Activated T-cell treated with anti-CD3 and anti-CD28 coated beads, Interleukin-2, amount 50 U/mL, for 48 hours (primary cell): Measurements from ENCODE around the gene EVI5.
A peak's percentile ranks its signal among the peaks of the same experiment; 100 is the strongest.
"Not testable (repeated sequence)": the region's sequence is repeated elsewhere in the genome, so short reads cannot be mapped to it uniquely, and the experiment has no call there.

Experiments used
- DNase-seq, 2 experiments: peaks; one replicate each; pipeline ENCODE4 v3.0.0-alpha.2; 2020

Gene EVI5

DNA sequence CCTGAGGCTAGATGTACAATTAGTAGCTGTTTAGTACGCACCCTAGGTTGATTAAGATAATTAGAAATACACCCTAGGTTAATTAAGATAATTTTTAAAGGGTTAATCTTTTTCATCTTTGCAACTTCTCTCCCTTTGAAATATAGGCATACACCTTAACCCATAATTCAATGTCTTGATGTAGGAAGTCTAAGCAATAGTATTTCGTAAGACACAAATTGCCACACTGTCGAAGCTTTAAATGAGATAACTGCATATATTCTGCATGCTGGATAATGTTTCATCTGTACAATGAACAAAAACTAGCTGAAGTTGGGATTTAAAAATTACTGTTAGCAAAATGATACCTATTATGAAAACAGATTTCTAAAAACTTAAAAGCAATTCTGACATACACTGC is 122.9 kb downstream of the EVI5 start:
- no peak for DNase-seq

GRCh38 chr1:92657701-92658100 is 127.2 kb downstream of the EVI5 start:
- no peak for DNase-seq

GRCh38 chr1:92655197-92655801 is 129.6 kb downstream of the EVI5 start:
- no peak for DNase-seq

DNA sequence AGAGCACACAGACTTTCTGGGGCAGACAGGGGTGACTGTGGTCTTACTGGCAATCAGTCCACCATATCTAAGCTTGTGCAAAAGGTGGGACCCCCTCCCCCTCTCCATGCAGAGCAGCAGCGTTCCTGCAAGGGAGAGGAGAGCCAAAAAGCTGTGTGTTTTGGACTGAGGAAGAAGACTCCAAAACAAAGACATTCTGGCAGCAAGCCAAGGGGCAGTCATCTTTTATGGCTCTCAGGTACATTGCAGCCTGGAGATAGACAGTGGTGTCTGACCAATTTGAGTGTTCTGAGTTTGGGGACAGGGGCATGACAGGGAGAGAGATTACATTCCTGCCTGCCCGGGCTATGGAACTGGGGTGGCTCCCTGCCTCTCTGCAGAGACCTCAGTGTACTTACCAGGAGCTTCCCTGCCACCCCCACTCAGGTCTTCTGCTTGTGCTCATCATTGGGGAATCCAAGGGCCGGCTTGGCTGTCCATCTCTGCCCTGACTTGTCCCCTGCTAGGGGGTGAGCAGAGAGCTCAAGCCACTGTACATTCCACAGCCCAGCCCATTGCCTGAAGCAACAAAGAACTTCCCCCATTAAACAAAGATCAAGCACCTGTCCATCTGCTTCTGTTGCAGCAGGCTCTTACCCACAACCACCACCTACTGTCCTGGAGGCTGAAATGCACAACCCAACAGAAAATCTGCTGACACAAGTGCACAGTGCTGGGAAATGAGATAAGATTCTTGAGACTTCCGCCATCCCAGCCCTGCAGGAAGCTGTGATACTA is 131.1 kb downstream of the EVI5 start:
- no peak for DNase-seq

- DNase-seq = not testable (repeated sequence)
Observed at GRCh38 chr1:92640686-92641085, 144.2 kb downstream of the EVI5 start.

- no peak for DNase-seq
Observed at GRCh38 chr1:92638498-92638897, 146.4 kb downstream of the EVI5 start.

DNA sequence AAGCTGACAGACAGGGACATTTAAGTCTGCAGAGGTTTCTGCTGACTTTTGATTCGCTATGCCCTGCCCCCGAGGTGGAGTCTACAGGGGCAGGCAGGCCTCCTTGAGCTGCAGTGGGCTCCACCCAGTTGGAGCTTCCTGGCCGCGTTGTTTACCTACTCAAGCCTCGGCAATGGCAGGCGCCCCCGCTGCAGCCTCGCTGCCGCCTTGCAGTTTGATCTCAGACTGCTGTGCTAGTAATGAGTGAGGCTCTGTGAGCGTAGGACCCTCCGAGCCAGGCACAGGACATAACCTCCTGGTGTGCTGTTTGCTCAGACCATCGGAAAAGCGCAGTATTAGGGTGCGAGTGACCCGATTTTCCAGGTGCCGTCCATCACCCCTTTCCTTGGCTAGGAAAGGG is 149.7 kb downstream of the EVI5 start:
- not testable (repeated sequence) for DNase-seq

GRCh38 chr1:92623187-92623778 is 161.6 kb downstream of the EVI5 start:
- DNase-seq = no peak

GRCh38 chr1:92619466-92620189 is 165.3 kb downstream of the EVI5 start:
- peak in 1 of 2 experiments; percentile 37 for DNase-seq

- DNase-seq = no peak
Observed at GRCh38 chr1:92601044-92601443, 183.9 kb downstream of the EVI5 start.

DNA sequence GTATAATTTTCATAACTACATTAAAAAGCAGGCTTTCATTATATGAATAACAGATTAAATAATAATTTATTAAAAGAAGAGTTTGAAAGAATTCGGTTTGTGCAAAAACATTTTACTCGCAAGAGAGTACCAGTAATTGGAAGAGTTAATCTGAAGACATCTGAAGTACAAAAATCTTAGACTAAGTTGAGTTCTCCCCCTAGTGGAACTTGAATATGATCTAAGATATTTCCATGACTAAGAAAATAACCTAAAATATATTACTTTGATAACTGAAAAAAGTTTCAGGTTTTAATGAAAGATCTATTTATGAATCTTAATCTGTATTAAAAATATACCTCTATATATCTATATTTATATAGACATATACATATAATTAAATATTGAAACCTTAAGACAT is 185.7 kb downstream of the EVI5 start:
- DNase-seq = no peak

- DNase-seq = not testable (repeated sequence)
Observed at GRCh38 chr1:92589361-92589760, 195.5 kb downstream of the EVI5 start.

- no peak for DNase-seq
Observed at GRCh38 chr1:92587445-92587844, 197.5 kb downstream of the EVI5 start.

DNA sequence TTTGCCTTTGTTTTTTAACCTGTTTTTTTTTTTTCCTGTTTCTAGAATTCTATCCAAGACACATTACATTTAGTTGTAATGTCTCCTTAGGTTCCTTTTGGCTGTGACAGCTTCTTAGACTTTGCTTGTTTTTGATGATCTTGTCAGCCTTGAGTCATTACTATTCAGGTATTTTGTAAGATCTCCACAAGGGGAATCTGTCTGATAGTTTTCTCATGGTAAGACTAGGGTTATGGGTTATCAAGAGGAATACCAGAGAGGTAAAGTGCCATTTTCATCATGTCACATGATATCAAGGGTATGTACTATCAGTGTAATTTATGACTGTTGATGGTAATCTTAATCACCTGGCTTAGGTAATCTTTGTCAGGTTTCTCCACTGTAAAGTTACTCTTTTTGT is 199.1 kb downstream of the EVI5 start:
- no peak for DNase-seq

GRCh38 chr1:92584810-92585209 is 200.1 kb downstream of the EVI5 start:
- DNase-seq = peak; percentile 44 to 48

GRCh38 chr1:92583821-92584760 is 200.8 kb downstream of the EVI5 start:
- no peak for DNase-seq

DNA sequence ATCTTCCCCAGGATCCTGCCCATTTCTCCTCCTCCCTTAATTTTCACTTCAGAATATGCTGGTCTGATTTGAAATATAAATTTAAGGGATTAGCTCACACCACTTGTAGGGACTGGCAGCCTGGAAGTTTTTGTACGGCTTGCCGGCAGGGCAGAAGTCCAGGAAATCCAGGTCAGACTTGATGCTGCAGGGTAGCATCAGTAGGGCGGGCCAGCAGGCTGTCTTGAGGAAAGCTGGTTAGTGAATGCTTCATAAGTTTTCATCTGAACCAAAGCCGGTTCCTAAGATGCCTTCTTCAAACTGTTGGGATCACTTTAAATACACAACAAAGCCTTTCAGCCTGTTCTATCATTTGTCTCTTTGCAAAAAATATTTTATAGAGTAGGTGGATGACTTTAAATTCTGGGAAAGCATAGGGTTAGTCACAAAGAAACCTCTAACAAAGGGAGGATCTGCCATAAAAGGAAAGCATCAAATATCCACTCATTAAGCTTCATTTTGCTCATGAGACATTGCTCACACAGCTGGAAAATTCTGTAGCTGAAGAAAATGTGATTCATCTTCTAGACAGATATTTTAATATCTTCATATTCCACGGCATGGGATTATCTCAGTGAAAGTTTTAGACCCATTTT is 207.5 kb downstream of the EVI5 start:
- peak; percentile 56 to 60 for DNase-seq

DNA sequence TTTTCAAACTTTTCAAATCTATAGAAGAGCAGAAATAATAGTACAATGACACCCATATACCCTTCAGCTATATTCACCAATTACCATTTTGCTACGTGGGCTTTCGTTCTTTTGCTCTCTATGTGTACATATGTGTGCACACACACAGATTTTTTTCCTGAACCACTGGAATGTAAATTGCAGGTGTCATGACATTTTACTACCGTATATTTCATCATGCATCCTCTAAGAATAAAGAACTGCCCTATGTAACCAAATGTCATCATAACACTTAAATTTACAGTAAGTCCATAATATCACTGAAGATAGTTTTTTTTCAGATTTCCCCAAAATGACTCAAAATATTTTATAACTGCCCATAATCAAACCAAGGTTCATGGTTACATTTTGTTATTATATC is 209.8 kb downstream of the EVI5 start:
- DNase-seq = no peak

DNA sequence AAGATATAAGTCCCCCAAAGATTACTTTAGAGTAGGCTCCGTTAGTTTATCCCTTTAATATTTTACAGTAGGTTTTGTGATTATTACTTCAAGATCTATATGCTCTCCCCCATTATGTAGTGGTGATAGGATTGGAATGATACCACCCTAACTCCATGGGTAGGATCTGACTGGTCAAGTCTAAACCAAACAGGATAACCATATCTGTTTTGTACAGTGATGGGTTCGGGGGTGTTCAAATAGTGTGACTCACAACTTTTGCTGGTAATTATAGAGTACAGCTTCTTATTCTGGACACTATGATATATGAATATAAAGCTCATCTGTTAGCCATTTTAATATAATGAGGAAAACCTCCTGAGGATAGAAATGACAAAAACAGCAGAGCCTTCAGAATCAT is 212.4 kb downstream of the EVI5 start:
- no peak for DNase-seq

DNA sequence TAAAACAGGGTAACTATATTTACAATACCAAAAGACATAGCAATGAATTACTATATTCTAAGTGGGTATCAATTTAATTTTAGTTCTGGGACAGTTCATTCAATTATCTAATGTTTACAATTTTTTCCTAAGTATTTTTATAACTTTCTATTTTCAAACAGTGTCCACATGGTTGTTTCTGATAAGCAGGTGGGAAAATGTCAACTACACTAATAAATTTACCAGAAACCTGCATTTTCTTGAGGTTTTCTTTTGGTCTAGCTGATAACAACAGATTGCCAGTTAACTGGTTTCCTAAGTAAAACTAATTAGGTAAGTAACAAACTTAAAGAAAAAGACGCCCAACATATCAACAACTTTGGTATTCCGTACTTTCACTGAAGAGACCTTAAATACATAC is 213.3 kb downstream of the EVI5 start:
- DNase-seq = no peak

GRCh38 chr1:92567211-92567868 is 217.6 kb downstream of the EVI5 start:
- DNase-seq = no peak
